GM23338 (cell line): Measurements from ENCODE around the gene XRN2.

Experiments used
- CREB1 ChIP-seq: fragments of 250-450 bp; sonication (Bioruptor Pico); IDR thresholded peaks from 2 replicates; pipeline ENCODE4 v1.5.0; 2020; ENCODE audit warnings: low read depth, mild to moderate bottlenecking, moderate library complexity
- CTCF ChIP-seq, 2 experiments: fragments of 200-600 bp in 1 of 2; sonication (generic) in 1 of 2; conservative IDR thresholded peaks; 2 replicates each; pipeline versions ENCODE4 v1.5.1 to v1.6.1; 2016 to 2017; ENCODE audit warnings: antibody characterized with exemption in 2 of 2, low read depth in 2 of 2, mild to moderate bottlenecking in 2 of 2, moderate library complexity in 1 of 2
- ETS1 ChIP-seq: IDR thresholded peaks from 2 replicates; pipeline ENCODE4 v1.6.1; 2016; ENCODE audit warnings: antibody characterized with exemption
- EZH2 ChIP-seq: fragments of 200-600 bp; sonication (generic); IDR thresholded peaks from one replicate; pipeline ENCODE4 v1.8.0; 2017; ENCODE audit warnings: antibody characterized with exemption, mild to moderate bottlenecking, low read depth; ENCODE audit not compliant: unreplicated experiment
- EZH2phosphoT487 ChIP-seq: fragments of 200-600 bp; sonication (generic); IDR thresholded peaks from one replicate; pipeline ENCODE4 v1.8.1; 2018; ENCODE audit warnings: antibody characterized with exemption; ENCODE audit not compliant: unreplicated experiment
- JUNB ChIP-seq: IDR thresholded peaks from one replicate; pipeline ENCODE4 v1.6.1; 2016; ENCODE audit warnings: antibody characterized with exemption; ENCODE audit not compliant: unreplicated experiment
- NANOG ChIP-seq: IDR thresholded peaks from 2 replicates; pipeline ENCODE4 v1.6.1; 2016; ENCODE audit warnings: antibody characterized with exemption, borderline replicate concordance
- POLR2AphosphoS5 ChIP-seq: IDR thresholded peaks from 2 replicates; pipeline ENCODE4 v1.6.1; 2016; ENCODE audit warnings: antibody characterized with exemption, low read depth
- REST ChIP-seq: IDR thresholded peaks from one replicate; pipeline ENCODE4 v1.6.1; 2018; ENCODE audit warnings: antibody characterized with exemption; ENCODE audit not compliant: unreplicated experiment
- STAT1 ChIP-seq: IDR thresholded peaks from one replicate; pipeline ENCODE4 v1.6.1; 2016; ENCODE audit warnings: antibody characterized with exemption; ENCODE audit not compliant: unreplicated experiment
- ZNF114 ChIP-seq: fragments of 250-450 bp; sonication (Bioruptor Pico); IDR thresholded peaks from 2 replicates; pipeline ENCODE4 v1.5.0; 2020; ENCODE audit warnings: mild to moderate bottlenecking, moderate library complexity
- ZNF331 ChIP-seq: fragments of 250-450 bp; sonication (Bioruptor Pico); IDR thresholded peaks from 2 replicates; pipeline ENCODE4 v1.5.0; 2020; ENCODE audit warnings: low read depth, mild to moderate bottlenecking, moderate library complexity

- TF ChIP-seq CTCF (conservative IDR thresholded peaks at IDR 0.05; ENCODE audit: low read depth in 2 of 2) (no peak), REST (no peak), POLR2AphosphoS5 (no peak), JUNB (no peak), EZH2phosphoT487 (no peak), EZH2 (no peak), CREB1 (CRISPR knock-in tag) (no peak), NANOG (no peak), STAT1 (no peak), ZNF114 (CRISPR knock-in tag) (no peak), ZNF331 (CRISPR knock-in tag) (no peak), ETS1 (no peak)
Measured at GRCh38 chr20:21257192-21257591, 45.9 kb upstream of the XRN2 start.
